Measurements from ENCODE around the gene CDH23. TPM values are rescaled to one million over a fixed set of nuclear protein-coding genes. Genes with fewer than 3 reads are reported as not detected.

CDH23 gene
- polyA plus RNA-seq, 1 donor (not counting 4 experiments of a cell fraction or from before 2014, with no cell fraction given) = 0.01 TPM

DNA sequence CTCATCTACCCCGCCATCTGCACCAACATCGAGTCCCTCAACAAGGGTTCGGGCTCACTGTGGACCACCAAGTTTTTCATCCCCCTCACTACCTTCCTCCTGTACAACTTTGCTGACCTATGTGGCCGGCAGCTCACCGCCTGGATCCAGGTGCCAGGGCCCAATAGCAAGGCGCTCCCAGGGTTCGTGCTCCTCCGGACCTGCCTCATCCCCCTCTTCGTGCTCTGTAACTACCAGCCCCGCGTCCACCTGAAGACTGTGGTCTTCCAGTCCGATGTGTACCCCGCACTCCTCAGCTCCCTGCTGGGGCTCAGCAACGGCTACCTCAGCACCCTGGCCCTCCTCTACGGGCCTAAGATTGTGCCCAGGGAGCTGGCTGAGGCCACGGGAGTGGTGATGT lies 34.6 kb upstream of the CDH23 start:
- no peak overlapping the region for H3K4me2 ChIP-seq (ENCODE audit: control insufficient read depth, extremely low read depth, insufficient read depth, low read depth, low read length)
- no peak for FAIRE-seq
- H3K9ac ChIP-seq (ENCODE audit: control insufficient read depth, extremely low read depth, insufficient read depth, low read length) = no peak overlapping the region
- H3K27me3 ChIP-seq (ENCODE audit: control insufficient read depth, extremely low read depth, insufficient read depth, low read length) = peaks cover 5% of the 10 kb centered on the region
- dilution Hi-C loops (cut with MboI; ENCODE audit: extremely low pct_ligation_motif_present, low sequenced_read_pairs) = no loop called here
- no peak for TF ChIP-seq EZH2 (IDR thresholded peaks at IDR 0.05; ENCODE audit: low read length)
- H4K20me1 ChIP-seq (ENCODE audit: control insufficient read depth, extremely low read depth, insufficient read depth, low read length) = no peaks in the 10 kb centered on the region
- H3K36me3 ChIP-seq (ENCODE audit: control insufficient read depth in 2 of 2, extremely low read depth in 1 of 2, insufficient read depth in 2 of 2, low read length in 2 of 2) = no peaks in the 10 kb centered on the region
- H3K79me2 ChIP-seq (ENCODE audit: control insufficient read depth, insufficient read depth, low read length) = no peaks in the 10 kb centered on the region
- no peak for DNase-seq (ENCODE audit: low read depth, low spot score)
- no peaks in the 10 kb centered on the region for H3K9me3 ChIP-seq (ENCODE audit: control insufficient read depth, low read depth, low read length)
- H3K4me1 ChIP-seq (ENCODE audit: control insufficient read depth, extremely low read depth, insufficient read depth, low read length) = peaks cover 6% of the 10 kb centered on the region
- H3K9me1 ChIP-seq (ENCODE audit: control insufficient read depth, extremely low read depth, insufficient read depth, low read length) = no peaks in the 10 kb centered on the region
- H2AFZ ChIP-seq (ENCODE audit: control insufficient read depth, low read length) = no peak overlapping the region
- no peak overlapping the region for H3K4me3 ChIP-seq (ENCODE audit: control insufficient read depth in 2 of 3, extremely low read depth in 1 of 3, insufficient read depth in 2 of 3, low read depth in 1 of 3, low read length in 3 of 3)
- H3K27ac ChIP-seq (ENCODE audit: control insufficient read depth, insufficient read depth, low read length) = no peak overlapping the region

GRCh38 chr10:71363936-71364335 lies 32.8 kb upstream of the CDH23 start:
- H3K4me1 ChIP-seq (ENCODE audit: control insufficient read depth, extremely low read depth, insufficient read depth, low read length) = peaks cover 6% of the 10 kb centered on the region
- no peak overlapping the region for H3K4me3 ChIP-seq (ENCODE audit: control insufficient read depth in 2 of 3, extremely low read depth in 1 of 3, insufficient read depth in 2 of 3, low read depth in 1 of 3, low read length in 3 of 3)
- no peaks in the 10 kb centered on the region for H3K36me3 ChIP-seq (ENCODE audit: control insufficient read depth in 2 of 2, extremely low read depth in 1 of 2, insufficient read depth in 2 of 2, low read length in 2 of 2)
- no peak overlapping the region for H2AFZ ChIP-seq (ENCODE audit: control insufficient read depth, low read length)
- no peaks in the 10 kb centered on the region for H3K9me3 ChIP-seq (ENCODE audit: control insufficient read depth, low read depth, low read length)
- dilution Hi-C loops (cut with MboI; ENCODE audit: extremely low pct_ligation_motif_present, low sequenced_read_pairs) = no loop called here
- H3K9me1 ChIP-seq (ENCODE audit: control insufficient read depth, extremely low read depth, insufficient read depth, low read length) = no peaks in the 10 kb centered on the region
- no peaks in the 10 kb centered on the region for H3K27me3 ChIP-seq (ENCODE audit: control insufficient read depth, extremely low read depth, insufficient read depth, low read length)
- no peaks in the 10 kb centered on the region for H4K20me1 ChIP-seq (ENCODE audit: control insufficient read depth, extremely low read depth, insufficient read depth, low read length)
- no peak overlapping the region for H3K27ac ChIP-seq (ENCODE audit: control insufficient read depth, insufficient read depth, low read length)
- H3K79me2 ChIP-seq (ENCODE audit: control insufficient read depth, insufficient read depth, low read length) = no peaks in the 10 kb centered on the region
- no peak for TF ChIP-seq EZH2 (IDR thresholded peaks at IDR 0.05; ENCODE audit: low read length)
- DNase-seq (ENCODE audit: low read depth, low spot score) (no peak), FAIRE-seq (no peak)
- no peak overlapping the region for H3K9ac ChIP-seq (ENCODE audit: control insufficient read depth, extremely low read depth, insufficient read depth, low read length)
- no peak overlapping the region for H3K4me2 ChIP-seq (ENCODE audit: control insufficient read depth, extremely low read depth, insufficient read depth, low read depth, low read length)

DNA sequence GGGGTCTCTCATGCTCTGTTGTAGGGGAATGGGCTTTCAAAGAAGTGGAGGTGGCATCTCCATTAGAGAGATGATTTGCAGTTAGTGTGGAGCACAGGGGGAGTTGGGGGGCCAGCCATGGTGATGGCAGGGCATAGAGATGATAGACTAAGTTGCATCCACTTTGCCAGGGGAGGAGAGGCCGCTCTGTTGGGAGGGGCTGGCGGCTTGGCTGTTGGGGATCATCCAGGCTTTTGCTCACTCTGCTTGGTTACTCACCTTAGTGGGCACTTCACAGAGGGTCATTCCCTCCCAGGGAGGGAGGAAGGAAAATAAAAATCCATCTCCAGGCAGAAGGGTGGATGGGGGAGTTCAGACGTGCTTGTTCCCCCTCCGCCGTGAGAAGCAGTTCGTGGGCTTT lies 31.4 kb upstream of the CDH23 start:
- no peaks in the 10 kb centered on the region for H4K20me1 ChIP-seq (ENCODE audit: control insufficient read depth, extremely low read depth, insufficient read depth, low read length)
- H3K4me3 ChIP-seq (ENCODE audit: control insufficient read depth in 2 of 3, extremely low read depth in 1 of 3, insufficient read depth in 2 of 3, low read depth in 1 of 3, low read length in 3 of 3) = no peak overlapping the region
- H3K79me2 ChIP-seq (ENCODE audit: control insufficient read depth, insufficient read depth, low read length) = no peaks in the 10 kb centered on the region
- H3K36me3 ChIP-seq (ENCODE audit: control insufficient read depth in 2 of 2, extremely low read depth in 1 of 2, insufficient read depth in 2 of 2, low read length in 2 of 2) = no peaks in the 10 kb centered on the region
- no peak overlapping the region for H3K4me2 ChIP-seq (ENCODE audit: control insufficient read depth, extremely low read depth, insufficient read depth, low read depth, low read length)
- H2AFZ ChIP-seq (ENCODE audit: control insufficient read depth, low read length) = no peak overlapping the region
- no peaks in the 10 kb centered on the region for H3K9me1 ChIP-seq (ENCODE audit: control insufficient read depth, extremely low read depth, insufficient read depth, low read length)
- H3K27me3 ChIP-seq (ENCODE audit: control insufficient read depth, extremely low read depth, insufficient read depth, low read length) = no peaks in the 10 kb centered on the region
- FAIRE-seq (no peak), DNase-seq (ENCODE audit: low read depth, low spot score) (no peak)
- dilution Hi-C loops (cut with MboI; ENCODE audit: extremely low pct_ligation_motif_present, low sequenced_read_pairs) = no loop called here
- peaks cover 6% of the 10 kb centered on the region for H3K4me1 ChIP-seq (ENCODE audit: control insufficient read depth, extremely low read depth, insufficient read depth, low read length)
- no peak overlapping the region for H3K9ac ChIP-seq (ENCODE audit: control insufficient read depth, extremely low read depth, insufficient read depth, low read length)
- TF ChIP-seq CTCF (optimal IDR thresholded peaks at IDR 0.05 in 1 of 3, IDR thresholded peaks at IDR 0.05 in 1 of 3, conservative IDR thresholded peaks at IDR 0.05 in 1 of 3; ENCODE audit: extremely low read depth in 1 of 3, insufficient read depth in 2 of 3, low read length in 3 of 3) = no peak
- no peak for TF ChIP-seq EZH2 (IDR thresholded peaks at IDR 0.05; ENCODE audit: low read length)
- H3K9me3 ChIP-seq (ENCODE audit: control insufficient read depth, low read depth, low read length) = no peaks in the 10 kb centered on the region
- H3K27ac ChIP-seq (ENCODE audit: control insufficient read depth, insufficient read depth, low read length) = no peak overlapping the region
